GM20000 (cell line): ENCODE data around the gene VPS13D.

Source experiments
- DNase-seq: peaks from one replicate; pipeline ENCODE4 v3.0.0; 2012; ENCODE audit warnings: low spot score
- CTCF ChIP-seq: IDR thresholded peaks from 2 replicates; pipeline ENCODE4 v1.5.1; 2012; ENCODE audit warnings: mild to moderate bottlenecking, control low read depth; ENCODE audit errors: extremely low read depth, missing control alignments

The VPS13D gene

GRCh38 chr1:12358499-12358898 is 128.7 kb downstream of the VPS13D start:
- no peak for TF ChIP-seq CTCF
- no peak for DNase-seq

- DNase-seq = no peak
- no peak for TF ChIP-seq CTCF
Observed at GRCh38 chr1:12359359-12360133, 129.7 kb downstream of the VPS13D start.

- no peak for DNase-seq
- TF ChIP-seq CTCF = no peak
Observed at GRCh38 chr1:12368646-12369045, 138.8 kb downstream of the VPS13D start.

- TF ChIP-seq CTCF = no peak
- DNase-seq = no peak
Observed at GRCh38 chr1:12369258-12369657, 139.4 kb downstream of the VPS13D start.

GRCh38 chr1:12370333-12370975 is 140.6 kb downstream of the VPS13D start:
- no peak for DNase-seq
- TF ChIP-seq CTCF = no peak

- DNase-seq = no peak
- TF ChIP-seq CTCF = no peak
Observed at GRCh38 chr1:12371053-12371452, 141.2 kb downstream of the VPS13D start.

- DNase-seq = no peak
- TF ChIP-seq CTCF = no peak
Observed at GRCh38 chr1:12372180-12372579, 142.3 kb downstream of the VPS13D start.
